ENCODE data around the gene SLC35F6.
A peak's percentile ranks its signal among the peaks of the same experiment; 100 is the strongest.
"Not testable (repeated sequence)": the region's sequence is repeated elsewhere in the genome, so short reads cannot be mapped to it uniquely, and the experiment has no call there.

Gene SLC35F6

DNA sequence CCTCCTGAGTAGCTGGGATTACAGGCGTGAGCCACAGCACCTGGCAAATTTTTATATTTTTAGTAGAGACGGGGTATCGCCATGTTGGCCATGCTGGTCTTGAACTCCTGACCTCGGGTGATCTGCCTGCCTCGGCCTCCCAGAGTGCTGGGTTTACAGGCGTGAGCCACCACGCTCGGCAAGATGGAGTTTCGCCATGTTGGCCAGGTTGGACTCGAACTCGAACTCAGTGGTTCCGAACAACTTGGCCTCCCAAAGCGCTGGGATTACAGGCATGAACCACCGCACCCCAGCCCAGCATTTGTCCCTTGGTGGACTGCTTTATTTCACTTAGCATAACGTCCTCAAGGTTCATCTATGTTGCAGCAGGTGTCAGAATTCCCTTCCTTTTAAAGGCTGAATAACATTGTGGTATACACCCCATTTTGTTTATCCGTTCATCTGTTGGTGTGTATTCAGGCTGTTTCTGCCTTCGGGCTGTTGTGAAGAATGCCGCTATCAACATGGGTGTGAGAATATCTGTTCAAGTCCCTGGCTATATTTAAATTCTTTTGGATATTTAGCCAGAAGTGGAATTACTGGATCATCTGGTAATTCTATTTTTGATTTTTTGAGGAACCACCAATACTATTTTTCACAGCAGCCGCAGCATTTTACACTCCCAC is 20.6 kb downstream of the SLC35F6 start:
- DNase-seq (ENCODE audit: low read depth): no peak

GRCh38 chr2:26785431-26786206 is 21.5 kb downstream of the SLC35F6 start, which contains the start of gene CENPA:
TSS of gene CENPA (plus strand) at chr2:26786056. CDS start at chr2:26786197, 141 bp downstream.
- peak; percentile 90 for DNase-seq (ENCODE audit: low read depth)

DNA sequence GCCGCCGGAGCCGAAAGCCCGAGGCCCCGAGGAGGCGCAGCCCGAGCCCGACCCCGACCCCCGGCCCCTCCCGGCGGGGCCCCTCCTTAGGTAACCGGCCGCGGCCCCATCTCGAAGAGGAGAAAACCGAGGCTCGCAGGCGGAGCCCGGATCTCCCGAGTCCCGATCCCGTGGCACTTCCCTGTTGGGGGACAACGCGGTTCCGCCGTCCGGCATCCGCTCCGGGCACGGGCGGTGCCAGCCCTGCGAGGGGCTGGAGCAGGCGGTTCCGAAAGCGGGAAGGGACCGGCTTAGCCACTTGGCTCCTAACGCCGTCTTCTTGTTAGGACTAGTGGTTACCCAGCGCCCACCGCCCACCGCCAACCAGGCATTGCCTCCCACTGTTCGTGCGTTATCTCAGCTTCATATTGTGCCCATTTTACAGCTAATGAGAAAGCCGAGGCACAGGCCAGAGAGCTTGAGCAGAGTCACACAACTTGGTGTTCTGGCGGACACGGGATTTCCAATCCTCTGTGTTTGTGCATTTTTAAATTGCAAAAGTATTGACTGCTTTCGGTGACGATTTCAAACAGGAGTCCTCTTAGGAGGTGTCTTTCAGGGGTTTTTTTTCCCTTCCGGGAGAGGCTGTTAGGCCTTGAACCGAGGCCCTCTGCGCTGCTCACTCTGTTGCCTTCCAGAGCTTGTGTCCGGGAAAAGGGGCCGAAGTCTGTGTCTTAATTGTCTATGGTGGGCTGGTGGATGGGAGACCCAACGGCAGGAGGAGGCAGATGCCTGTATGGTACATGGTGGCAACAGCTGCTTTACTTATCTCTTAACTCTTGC is 22.3 kb downstream of the SLC35F6 start:
- DNase-seq (ENCODE audit: low read depth): no peak

- DNase-seq (ENCODE audit: low read depth): no peak
These were observed 28.6 kb downstream of the SLC35F6 start for GRCh38 chr2:26792720-26793119.

DNA sequence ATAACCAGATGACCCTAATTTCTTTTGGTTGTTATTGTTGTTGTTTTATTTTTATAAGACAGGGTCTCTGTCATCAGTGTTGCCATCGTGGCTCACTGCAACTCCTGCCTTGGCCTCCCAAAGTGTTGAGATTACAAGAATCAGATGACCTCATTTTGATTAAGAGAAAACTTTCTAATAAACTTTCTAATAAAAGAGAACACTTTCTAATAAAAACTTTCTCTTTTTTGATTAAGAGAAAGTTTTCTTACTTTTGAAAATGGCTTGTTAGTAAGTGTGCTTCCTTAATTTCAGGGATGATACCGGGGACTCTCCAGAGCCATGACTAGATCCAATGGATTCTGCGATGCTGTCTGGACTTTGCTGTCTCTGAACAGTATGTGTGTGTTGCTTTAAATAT is 29.4 kb downstream of the SLC35F6 start:
- no peak for DNase-seq (ENCODE audit: low read depth)

DNA sequence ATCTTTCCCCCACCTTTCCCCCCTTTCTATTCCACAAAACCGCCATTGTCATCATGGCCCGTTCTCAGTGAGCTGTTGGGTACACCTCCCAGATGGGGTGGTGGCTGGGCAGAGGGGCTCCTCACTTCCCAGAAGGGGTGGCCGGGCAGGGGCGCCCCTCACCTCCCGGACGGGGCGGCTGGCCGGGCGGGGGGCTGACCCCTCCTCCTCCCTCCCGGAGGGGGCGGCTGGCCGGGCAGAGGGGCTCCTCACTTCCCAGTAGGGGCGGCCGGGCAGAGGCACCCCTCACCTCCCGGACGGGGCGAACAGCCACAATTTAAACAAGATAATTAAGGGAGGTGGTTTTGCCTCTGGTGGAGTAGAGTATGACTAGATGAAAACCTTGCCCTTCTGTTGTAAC is 31.1 kb downstream of the SLC35F6 start:
- not testable (repeated sequence) for DNase-seq (ENCODE audit: low read depth)

GRCh38 chr2:26801328-26801727 is 37.2 kb downstream of the SLC35F6 start:
- DNase-seq (ENCODE audit: low read depth): no peak

DNA sequence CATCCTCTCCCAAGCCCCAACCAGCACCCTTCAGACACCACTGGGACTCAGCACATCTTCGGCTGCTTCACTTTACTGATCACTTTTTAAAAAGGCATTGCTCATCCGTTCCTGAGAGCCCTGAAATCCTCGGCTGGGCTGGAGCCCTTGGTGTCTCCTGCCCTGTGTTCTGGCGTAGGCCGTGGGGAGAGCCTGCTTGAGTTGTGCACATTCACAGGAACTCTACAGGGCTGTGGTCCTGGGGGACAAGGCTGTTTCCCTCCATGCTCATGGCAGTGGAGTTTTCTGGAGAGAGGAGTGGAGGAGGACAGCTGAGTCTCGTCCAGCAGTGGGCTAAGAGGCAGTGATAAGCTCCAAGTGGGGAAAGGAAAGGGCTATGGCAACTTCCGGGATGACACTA is 37.7 kb downstream of the SLC35F6 start:
- no peak for DNase-seq (ENCODE audit: low read depth)

- DNase-seq (ENCODE audit: low read depth): no peak
These were observed 41.2 kb downstream of the SLC35F6 start for GRCh38 chr2:26805241-26805676.

- no peak for DNase-seq (ENCODE audit: low read depth)
These were observed 43.8 kb downstream of the SLC35F6 start for GRCh38 chr2:26807788-26808460.

DNA sequence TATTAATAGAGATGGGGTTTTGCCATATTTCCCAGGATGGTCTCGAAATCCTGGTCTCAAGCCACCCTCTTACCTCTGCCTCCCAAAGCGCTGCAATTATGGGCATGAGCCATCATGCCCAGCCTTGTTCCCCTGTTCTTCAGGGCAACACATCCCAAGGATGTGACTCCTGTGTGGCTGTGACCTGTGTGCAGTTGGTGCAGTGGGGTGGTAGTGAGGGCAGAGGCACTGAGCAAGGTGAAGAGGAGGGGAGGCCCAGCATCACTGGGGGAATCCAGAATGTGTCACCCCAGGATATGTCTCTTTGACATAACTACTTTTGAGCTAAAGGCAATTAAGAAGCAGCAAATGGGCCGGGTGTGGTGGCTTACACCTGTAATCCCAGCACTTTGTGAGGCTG is 45.1 kb downstream of the SLC35F6 start:
- DNase-seq (ENCODE audit: low read depth): no peak

DNA sequence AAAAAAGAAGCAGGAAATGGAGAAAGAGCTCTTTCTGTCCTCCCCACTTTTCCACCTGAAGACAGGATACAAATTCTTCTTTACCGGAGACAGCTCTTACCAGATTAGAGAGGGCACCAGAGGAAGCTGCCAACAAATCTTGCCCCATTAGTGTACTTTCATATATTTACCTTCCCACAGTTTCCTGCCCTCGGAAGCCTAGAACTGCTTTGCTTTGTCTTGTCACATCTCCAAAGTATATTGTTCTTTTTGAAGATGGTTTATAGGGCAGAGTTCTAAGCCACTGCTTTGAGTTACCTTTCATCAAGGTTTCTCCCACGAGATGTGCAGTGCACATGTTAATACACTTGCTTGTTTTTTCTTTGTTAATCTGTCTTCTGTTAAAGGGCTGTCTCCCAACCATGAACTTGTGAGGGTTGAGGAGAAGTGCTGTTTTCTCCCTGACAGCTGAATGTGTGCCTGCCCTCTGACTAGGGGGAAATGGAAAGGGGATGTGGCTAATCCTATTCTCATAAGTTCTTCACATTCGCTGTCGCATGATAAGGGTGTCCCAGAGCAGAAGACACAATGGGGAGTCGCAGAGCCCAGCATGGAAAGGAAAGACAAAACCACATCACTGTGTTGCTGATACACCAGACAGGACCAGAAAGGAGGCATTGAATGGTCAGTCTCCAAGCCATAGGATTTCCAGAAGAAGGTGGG is 45.9 kb downstream of the SLC35F6 start:
- DNase-seq (ENCODE audit: low read depth): no peak

GRCh38 chr2:26811261-26811660 is 47.2 kb downstream of the SLC35F6 start:
- no peak for DNase-seq (ENCODE audit: low read depth)

DNA sequence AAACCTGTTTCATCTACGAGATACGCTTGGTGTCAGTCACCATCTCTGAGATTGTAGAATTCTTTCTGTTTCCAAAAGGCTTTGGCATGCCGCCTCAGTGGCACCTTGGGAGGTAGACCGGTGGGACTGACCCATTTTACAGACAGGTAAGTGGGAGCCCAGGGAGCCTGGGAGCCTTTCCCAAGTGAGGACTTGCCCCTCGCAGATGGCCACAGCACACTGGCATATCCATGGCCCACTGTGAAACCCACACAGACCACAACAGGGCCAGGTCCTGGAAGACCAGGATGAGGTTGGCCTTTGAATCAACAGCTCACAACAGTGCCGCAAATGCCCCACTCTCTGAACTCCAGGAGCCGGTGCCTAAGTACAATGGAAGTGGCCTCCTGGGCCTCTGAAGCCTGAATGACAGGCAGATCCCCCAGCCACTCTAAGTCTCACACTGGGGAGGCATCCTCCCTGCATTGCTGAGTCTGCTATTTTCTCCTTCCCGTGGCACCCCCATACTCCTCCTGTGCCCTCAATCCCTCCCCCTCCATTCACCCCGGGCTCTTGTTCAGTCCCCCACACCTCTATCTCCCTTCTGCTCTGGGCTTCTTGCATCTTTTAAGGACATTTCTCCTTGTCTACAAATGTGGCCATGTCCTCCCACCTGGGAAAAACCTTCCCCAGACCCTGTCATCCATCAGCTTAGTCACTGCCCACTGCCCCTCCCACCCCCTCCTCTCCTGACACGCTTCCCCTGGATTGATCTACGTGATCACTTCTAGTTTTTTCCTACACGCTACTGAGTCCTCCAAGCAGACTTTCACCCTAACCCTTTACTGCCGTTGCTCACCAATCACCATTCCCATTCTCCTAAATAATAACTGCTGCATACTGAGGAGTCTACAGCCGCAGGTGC is 48.0 kb downstream of the SLC35F6 start:
- no peak for DNase-seq (ENCODE audit: low read depth)

DNA sequence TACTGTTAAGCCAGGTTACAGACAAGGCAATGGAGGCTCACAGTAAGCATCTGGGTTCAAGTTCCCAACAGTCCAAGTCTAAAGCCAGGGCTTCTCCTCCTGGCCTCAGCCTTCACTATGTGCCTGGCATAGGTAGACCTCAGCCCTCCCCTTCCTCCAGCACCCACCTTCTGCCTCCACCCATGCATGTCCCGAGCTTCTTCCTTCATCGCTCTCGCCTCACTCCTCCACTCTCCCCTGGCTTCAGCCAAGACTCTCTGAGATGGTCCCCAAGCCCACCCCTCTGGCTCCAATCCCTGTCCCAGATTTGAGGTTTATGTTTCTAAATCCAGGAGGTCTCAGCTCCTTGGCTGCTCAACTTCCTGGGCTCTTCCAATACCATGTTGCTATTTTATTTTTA is 48.6 kb downstream of the SLC35F6 start:
- no peak for DNase-seq (ENCODE audit: low read depth)

GRCh38 chr2:26814072-26814765 is 50.1 kb downstream of the SLC35F6 start:
- not testable (repeated sequence) for DNase-seq (ENCODE audit: low read depth)

DNA sequence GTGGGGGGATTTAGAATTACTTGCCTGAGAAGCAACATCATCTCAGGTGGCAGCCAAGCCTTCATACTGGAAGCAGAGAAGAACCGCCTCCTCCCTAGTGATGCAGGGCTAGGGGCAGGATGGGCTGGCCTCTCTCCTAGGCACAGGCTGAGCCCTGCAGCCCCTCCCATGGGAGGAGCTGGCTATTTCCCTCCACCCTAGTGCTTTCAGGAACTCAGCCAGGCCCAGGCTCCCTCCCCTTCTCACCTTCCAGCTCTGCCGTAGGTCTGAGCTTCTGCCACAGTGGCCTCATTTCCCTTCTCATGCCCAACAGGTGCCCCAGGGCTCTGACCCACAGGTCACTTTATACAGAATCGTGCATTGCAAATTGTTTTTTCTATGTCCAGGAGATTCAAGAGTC is 52.8 kb downstream of the SLC35F6 start:
- no peak for DNase-seq (ENCODE audit: low read depth)

GRCh38 chr2:26818255-26818654 is 54.2 kb downstream of the SLC35F6 start:
- DNase-seq (ENCODE audit: low read depth): no peak

- DNase-seq (ENCODE audit: low read depth): no peak
These were observed 54.9 kb downstream of the SLC35F6 start for GRCh38 chr2:26818972-26819371.

- DNase-seq (ENCODE audit: low read depth): no peak
These were observed 56.8 kb downstream of the SLC35F6 start for GRCh38 chr2:26820932-26821331.
